Esophagus (tissue), 2 donors: ENCODE results near the gene SLC44A1. TPM values are rescaled to one million over a fixed set of nuclear protein-coding genes. Genes with fewer than 3 reads are reported as not detected.

Experiments
- H3K27ac ChIP-seq, 2 donors: one replicate each; pipeline ENCODE4 v1.5.1; 2013; ENCODE audit warnings: low read depth in 2 of 2, mild to moderate bottlenecking in 2 of 2, inconsistent platforms in 1 of 2, low read length in 1 of 2, moderate library complexity in 1 of 2
- H3K27me3 ChIP-seq, 2 donors: one replicate each; pipeline ENCODE4 v1.6.1; 2013; ENCODE audit warnings: low read length in 2 of 2, control low read depth in 1 of 2, mild to moderate bottlenecking in 1 of 2; ENCODE audit not compliant: insufficient read depth in 2 of 2, control insufficient read depth in 1 of 2
- H3K36me3 ChIP-seq, 2 donors: one replicate each; pipeline ENCODE4 v1.6.1; 2013; ENCODE audit warnings: low read length in 1 of 2; ENCODE audit not compliant: control insufficient read depth in 2 of 2, insufficient read depth in 2 of 2
- H3K4me1 ChIP-seq, 2 donors: one replicate each; pipeline ENCODE4 v1.6.1; 2013; ENCODE audit warnings: low read length in 1 of 2; ENCODE audit not compliant: control insufficient read depth in 2 of 2, insufficient read depth in 2 of 2
- H3K4me3 ChIP-seq, 2 donors: one replicate each; pipeline ENCODE4 v1.5.1; 2013; ENCODE audit warnings: low read length in 2 of 2, mild to moderate bottlenecking in 2 of 2, low read depth in 1 of 2, moderate library complexity in 1 of 2
- H3K9me3 ChIP-seq, 2 donors: one replicate each; pipeline ENCODE4 v1.6.1; 2013; ENCODE audit warnings: mild to moderate bottlenecking in 2 of 2, low read depth in 1 of 2, low read length in 1 of 2, moderate library complexity in 1 of 2; ENCODE audit not compliant: control insufficient read depth in 2 of 2, insufficient read depth in 1 of 2
- WGBS, 2 donors: extraction: QIAGEN DNeasy Blood & Tissue Kit; methylation state at CpG; one replicate each; pipeline ENCODE4 v1.1.7; 2013; 5-methylcytosine and 5-hydroxymethylcytosine counted together
- polyA plus RNA-seq, 2 donors: library from polyadenylated mRNA; stranded (reverse); fragments of 200-250 nt; gene quantifications; one replicate each; pipeline ENCODE4 v1.2.3, GENCODE V29; 2013
- donor health status: healthy with polysubstance abuse.
- donor health status: Bipolar disorder and iron deficiency.

The SLC44A1 gene
- polyA plus RNA-seq, 2 donors: 8.2 to 9.6 TPM

GRCh38 chr9:105419816-105420597 is 175.6 kb downstream of the SLC44A1 start:
- Histone ChIP-seq H3K9me3 (no peaks in the 10 kb centered on the region), H3K36me3 (no peaks in the 10 kb centered on the region), H3K27ac (no peak overlapping the region), H3K4me3 (no peak overlapping the region), H3K4me1 (no peaks in the 10 kb centered on the region), H3K27me3 (no peaks in the 10 kb centered on the region)
- 92 to 94% methylated on average over 10 of the region's 10 CpGs for WGBS, 2 donors

GRCh38 chr9:105421154-105421553 is 176.7 kb downstream of the SLC44A1 start:
- H3K36me3 ChIP-seq: no peaks in the 10 kb centered on the region
- H3K27ac ChIP-seq: no peak overlapping the region
- no peaks in the 10 kb centered on the region for H3K4me1 ChIP-seq
- no peaks in the 10 kb centered on the region for H3K27me3 ChIP-seq
- H3K4me3 ChIP-seq: no peak overlapping the region
- WGBS, 2 donors: 57 to 67% methylated on average over 2 of the region's 2 CpGs
- no peaks in the 10 kb centered on the region for H3K9me3 ChIP-seq

GRCh38 chr9:105421864-105422263 is 177.4 kb downstream of the SLC44A1 start:
- Histone ChIP-seq H3K27ac (no peak overlapping the region), H3K4me1 (no peaks in the 10 kb centered on the region), H3K4me3 (no peak overlapping the region), H3K27me3 (no peaks in the 10 kb centered on the region), H3K9me3 (no peaks in the 10 kb centered on the region), H3K36me3 (no peaks in the 10 kb centered on the region)
- 91 to 93% methylated on average over 5 of the region's 5 CpGs for WGBS, 2 donors

- Histone ChIP-seq H3K27ac (no peak overlapping the region), H3K27me3 (no peaks in the 10 kb centered on the region), H3K36me3 (no peaks in the 10 kb centered on the region), H3K4me3 (no peak overlapping the region), H3K9me3 (no peaks in the 10 kb centered on the region), H3K4me1 (no peaks in the 10 kb centered on the region)
- WGBS, 2 donors: 71 to 75% methylated on average over 2 of the region's 2 CpGs
These were observed 181.5 kb downstream of the SLC44A1 start for GRCh38 chr9:105425816-105426433.

GRCh38 chr9:105426657-105427056 is 182.2 kb downstream of the SLC44A1 start:
- 89 to 92% methylated on average over 3 of the region's 3 CpGs for WGBS, 2 donors

GRCh38 chr9:105431424-105432246 is 187.2 kb downstream of the SLC44A1 start:
- peaks cover 0 to 4% of the 10 kb centered on the region in 2 donors for H3K9me3 ChIP-seq
- H3K4me3 ChIP-seq: no peak overlapping the region
- no peaks in the 10 kb centered on the region for H3K4me1 ChIP-seq
- no peaks in the 10 kb centered on the region for H3K27me3 ChIP-seq
- H3K27ac ChIP-seq: no peak overlapping the region
- H3K36me3 ChIP-seq: no peaks in the 10 kb centered on the region
- WGBS, 2 donors: 77 to 86% methylated on average over 9 of the region's 9 CpGs

More at GRCh38 chr9:105426657-105427056, 182.2 kb downstream of the SLC44A1 start:
- Histone ChIP-seq H3K36me3 (no peaks in the 10 kb centered on the region), H3K27me3 (no peaks in the 10 kb centered on the region), H3K4me1 (no peaks in the 10 kb centered on the region), H3K27ac (no peak overlapping the region), H3K9me3 (no peaks in the 10 kb centered on the region), H3K4me3 (no peak overlapping the region)

- Histone ChIP-seq H3K4me3 (no peak overlapping the region), H3K9me3 (peaks cover 0 to 4% of the 10 kb centered on the region in 2 donors), H3K4me1 (no peaks in the 10 kb centered on the region), H3K27ac (no peak overlapping the region), H3K36me3 (no peaks in the 10 kb centered on the region), H3K27me3 (no peaks in the 10 kb centered on the region)
- 67 to 83% methylated on average over 2 of the region's 2 CpGs for whole genome bisulfite sequencing, 2 donors
These were observed 187.9 kb downstream of the SLC44A1 start for GRCh38 chr9:105432247-105432842.

GRCh38 chr9:105435453-105435852 is 191.0 kb downstream of the SLC44A1 start:
- Histone ChIP-seq H3K4me3 (no peak overlapping the region), H3K4me1 (no peaks in the 10 kb centered on the region), H3K36me3 (no peaks in the 10 kb centered on the region), H3K27ac (no peak overlapping the region), H3K9me3 (peaks cover 0 to 4% of the 10 kb centered on the region in 2 donors), H3K27me3 (no peaks in the 10 kb centered on the region)
- WGBS, 2 donors: 84% methylated on average over 3 of the region's 3 CpGs

- Histone ChIP-seq H3K4me3 (no peak overlapping the region), H3K27ac (no peak overlapping the region), H3K9me3 (peaks cover 0 to 4% of the 10 kb centered on the region in 2 donors), H3K4me1 (no peaks in the 10 kb centered on the region), H3K27me3 (no peaks in the 10 kb centered on the region), H3K36me3 (no peaks in the 10 kb centered on the region)
- WGBS, 2 donors: 85 to 88% methylated on average over 4 of the region's 4 CpGs
These were observed 192.3 kb downstream of the SLC44A1 start for GRCh38 chr9:105436783-105437182.
